ENCODE data around the gene NDUFB3.
"Not testable (repeated sequence)": the region's sequence is repeated elsewhere in the genome, so short reads cannot be mapped to it uniquely, and the experiment has no call there.

The NDUFB3 gene

DNA sequence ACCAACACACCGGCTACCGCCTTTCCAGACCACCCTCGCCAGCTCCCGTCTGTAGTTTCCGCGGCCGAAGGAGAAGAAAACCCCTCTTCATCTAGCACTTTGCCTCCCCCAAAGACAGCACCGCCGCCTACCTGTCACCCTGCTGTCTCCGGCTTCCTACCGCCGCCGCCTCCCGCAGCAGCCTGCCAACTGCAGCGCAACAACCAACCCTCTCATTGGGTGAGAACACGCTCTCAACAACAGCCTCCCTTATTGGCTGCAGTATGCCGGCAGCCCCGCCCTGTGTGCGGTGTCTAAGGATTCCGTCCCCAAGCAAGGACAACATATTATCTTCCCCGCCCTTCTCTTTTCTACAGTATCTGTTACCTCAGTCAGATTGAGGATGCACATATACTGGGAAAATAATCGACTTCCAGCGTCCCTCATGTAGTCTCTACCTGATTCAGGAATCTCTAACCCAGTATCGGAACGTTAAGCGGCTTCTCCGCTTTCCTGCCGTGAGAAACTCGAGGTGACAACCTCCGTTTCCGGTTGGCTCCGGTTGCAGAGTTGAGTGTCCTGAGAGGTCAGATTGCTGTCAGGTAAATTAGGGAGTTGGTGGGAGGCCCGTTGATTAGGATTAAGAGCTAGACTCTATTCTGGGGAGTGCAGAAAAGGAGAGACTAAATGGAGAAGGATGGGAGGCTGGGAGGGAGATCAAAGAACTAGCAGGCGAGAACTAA is at the start of gene NDUFB3, which contains the start of gene HYCC2:
NDUFB3 (plus strand) TSS at position 523 of the 722 bp plus-strand sequence. CDS start 6,882 bp downstream, outside the sequence.
HYCC2 (minus strand) TSS at position 193 of the 722 bp plus-strand sequence. CDS start 47,662 bp downstream, outside the sequence.
- peak; percentile 80 for DNase-seq (ENCODE audit: low read depth)
- peak within 1 kb of the TSS; percentile 95 for H3K4me3 ChIP-seq (ENCODE audit: low read depth, low read length)

DNA sequence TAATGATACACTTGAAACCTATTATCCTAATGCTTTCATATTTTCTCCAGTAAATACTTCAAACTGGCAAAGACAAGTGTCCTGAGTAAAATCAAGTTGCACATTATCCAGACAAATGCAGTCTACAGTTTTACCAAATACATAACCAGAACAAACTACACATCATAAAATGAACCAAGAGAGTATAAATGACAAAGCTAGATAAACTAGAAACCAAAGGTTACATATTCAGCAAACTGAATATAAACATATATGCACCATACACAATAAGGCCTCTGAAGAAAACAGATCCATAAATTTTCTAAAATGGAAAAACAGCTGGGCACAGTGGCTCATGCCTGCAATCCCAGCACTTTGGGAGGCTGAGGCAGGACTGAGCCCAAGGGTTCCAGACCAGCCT is 47.3 kb upstream of the NDUFB3 start:
- DNase-seq (ENCODE audit: low read depth), result no peak
- no peak overlapping the region for H3K4me3 ChIP-seq (ENCODE audit: low read depth, low read length)

DNA sequence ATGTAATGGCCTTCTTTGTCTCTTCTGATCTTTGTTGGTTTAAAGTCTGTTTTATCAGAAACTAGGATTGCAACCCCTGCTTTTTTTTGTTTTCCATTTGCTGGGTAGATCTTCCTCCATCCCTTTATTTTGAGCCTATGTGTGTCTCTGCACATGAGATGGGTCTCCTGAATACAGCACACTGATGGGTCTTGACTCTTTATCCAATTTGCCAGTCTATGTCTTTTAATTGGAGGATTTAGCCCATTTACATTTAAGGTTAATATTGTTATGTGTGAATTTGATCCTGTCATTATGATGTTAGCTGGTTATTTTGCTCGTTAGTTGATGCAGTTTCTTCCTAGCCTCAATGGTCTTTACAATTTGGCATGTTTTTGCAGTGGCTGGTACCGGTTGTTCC is 37.4 kb upstream of the NDUFB3 start:
- not testable (repeated sequence) for H3K4me3 ChIP-seq (ENCODE audit: low read depth, low read length); DNase-seq (ENCODE audit: low read depth)

DNA sequence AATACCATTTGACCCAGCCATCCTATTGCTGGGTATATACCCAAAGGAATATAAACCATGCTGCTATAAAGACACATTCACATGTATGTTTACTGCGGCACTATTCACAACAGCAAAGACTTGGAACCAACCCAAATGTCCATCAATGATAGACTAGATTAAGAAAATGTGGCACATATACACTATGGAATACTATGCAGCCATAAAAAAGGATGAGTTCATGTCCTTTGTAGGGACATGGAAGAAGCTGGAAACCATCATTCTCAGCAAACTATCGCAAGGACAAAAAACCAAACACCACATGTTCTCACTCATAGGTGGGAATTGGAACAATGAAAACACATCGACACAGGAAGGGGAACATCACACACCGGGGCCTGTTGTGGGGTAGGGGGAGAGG is 33.4 kb upstream of the NDUFB3 start:
- H3K4me3 ChIP-seq (ENCODE audit: low read depth, low read length), result not testable (repeated sequence)

DNA sequence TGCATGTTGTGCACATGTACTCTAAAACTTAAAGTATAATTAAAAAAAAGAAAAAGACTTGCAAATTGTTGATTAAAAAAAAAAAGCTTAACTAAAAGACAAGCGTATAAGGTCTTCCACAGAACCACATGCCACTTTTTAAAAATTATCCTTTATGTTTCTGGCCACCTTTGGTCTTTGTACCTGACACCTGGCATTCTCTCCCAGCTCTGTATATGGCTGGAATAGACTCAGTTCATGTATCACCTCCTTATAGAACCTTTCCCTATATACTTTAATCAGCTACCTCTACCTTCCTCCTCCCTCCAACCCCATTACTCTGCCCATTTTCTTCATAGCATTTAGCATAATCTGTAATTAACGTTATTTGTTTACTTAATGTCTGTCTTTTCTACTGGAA is 32.9 kb upstream of the NDUFB3 start:
- DNase-seq (ENCODE audit: low read depth), result no peak
- no peak overlapping the region for H3K4me3 ChIP-seq (ENCODE audit: low read depth, low read length)

More for the DNA sequence above, 33.4 kb upstream of the NDUFB3 start:
- not testable (repeated sequence) for DNase-seq (ENCODE audit: low read depth)

DNA sequence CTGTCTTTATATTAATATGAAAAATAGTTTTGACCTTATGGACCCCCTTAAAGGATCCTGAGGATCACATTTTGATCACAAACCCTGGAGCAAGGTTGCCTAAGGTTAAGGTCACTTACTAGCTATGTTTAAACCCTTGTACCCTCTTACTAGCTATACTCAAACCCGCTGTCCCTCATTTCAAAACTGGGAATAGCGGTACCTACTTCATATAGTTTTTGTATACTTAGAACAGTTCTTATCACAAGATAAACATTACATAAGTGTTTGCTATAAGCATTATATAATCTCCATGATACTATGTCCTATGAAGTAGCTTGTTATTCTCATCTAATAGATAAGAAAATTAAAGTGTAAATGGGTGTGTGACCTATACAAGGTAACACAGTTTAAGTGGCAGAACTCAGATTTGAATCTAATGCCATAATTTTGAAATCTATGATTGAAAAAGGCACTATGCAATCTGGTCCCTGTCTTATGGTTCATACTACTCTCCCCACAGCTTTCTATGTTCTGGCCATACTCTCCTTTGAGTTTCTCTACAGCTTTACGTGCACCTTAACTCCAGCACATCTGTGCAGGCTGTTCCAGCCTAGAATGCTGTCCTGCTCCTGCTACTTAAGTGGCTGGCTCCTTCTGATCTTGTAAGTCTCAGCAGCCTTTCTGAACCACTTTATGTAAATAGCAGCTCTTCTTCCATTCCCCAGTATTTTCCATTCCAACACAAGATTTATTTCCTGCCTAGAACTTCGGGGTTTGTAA is 30.8 kb upstream of the NDUFB3 start:
- H3K4me3 ChIP-seq (ENCODE audit: low read depth, low read length), result no peak overlapping the region
- DNase-seq (ENCODE audit: low read depth), result no peak

DNA sequence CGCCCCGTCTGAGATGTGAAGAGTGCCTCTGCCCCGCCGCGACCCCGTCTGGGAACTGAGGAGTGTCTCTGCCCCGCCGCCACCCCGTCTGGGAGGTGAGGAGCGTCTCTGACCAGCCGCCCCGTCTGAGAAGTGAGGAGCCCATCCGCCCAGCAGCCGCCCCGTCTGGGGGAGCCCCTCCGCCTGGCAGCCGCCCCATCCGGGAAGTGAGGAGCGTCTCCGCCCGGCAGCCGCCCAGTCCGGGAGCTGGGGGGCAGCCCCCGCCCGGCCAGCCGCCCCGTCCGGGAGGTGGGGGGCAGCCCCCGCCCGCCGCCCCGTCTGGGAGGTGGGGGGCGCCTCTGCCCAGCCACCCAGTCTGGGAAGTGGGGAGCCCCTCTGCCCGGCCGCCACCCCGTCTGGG is 29.4 kb upstream of the NDUFB3 start:
- DNase-seq (ENCODE audit: low read depth); H3K4me3 ChIP-seq (ENCODE audit: low read depth, low read length): not testable (repeated sequence)

DNA sequence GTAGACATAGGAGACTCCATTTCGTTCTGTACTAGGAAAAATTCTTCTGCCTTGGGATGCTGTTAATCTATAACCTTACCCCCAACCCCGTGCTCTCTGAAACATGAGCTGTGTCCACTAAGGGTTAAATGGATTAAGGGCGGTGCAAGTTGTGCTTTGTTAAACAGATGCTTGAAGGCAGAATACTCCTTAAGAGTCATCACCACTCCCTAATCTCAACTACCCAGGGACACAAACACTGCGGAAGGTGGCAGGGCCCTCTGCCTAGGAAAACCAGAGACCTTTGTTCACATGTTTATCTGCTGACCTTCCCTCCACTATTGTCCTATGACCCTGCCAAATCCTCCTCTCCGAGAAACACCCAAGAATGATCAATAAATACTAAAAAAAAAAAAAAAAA is 28.8 kb upstream of the NDUFB3 start:
- not testable (repeated sequence) for H3K4me3 ChIP-seq (ENCODE audit: low read depth, low read length); DNase-seq (ENCODE audit: low read depth)

DNA sequence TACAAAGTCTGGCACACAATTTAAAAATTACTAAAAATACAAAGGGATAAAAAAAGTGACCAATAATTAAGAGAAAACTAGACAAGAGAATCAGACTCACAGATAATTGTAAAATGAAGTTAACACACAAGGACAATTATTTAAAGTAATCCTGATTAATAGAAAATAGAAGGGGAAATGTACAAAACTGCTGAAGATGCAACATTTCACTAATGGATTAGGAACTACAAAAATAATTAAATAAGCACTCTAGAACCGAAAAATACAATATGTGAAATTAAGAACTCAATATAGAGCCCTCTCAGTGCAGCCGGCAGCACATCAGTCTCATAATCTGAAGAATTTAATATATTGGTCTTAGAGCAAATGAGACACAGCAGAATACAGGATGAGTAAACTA is 24.9 kb upstream of the NDUFB3 start:
- no peak overlapping the region for H3K4me3 ChIP-seq (ENCODE audit: low read depth, low read length)
- DNase-seq (ENCODE audit: low read depth), result no peak

DNA sequence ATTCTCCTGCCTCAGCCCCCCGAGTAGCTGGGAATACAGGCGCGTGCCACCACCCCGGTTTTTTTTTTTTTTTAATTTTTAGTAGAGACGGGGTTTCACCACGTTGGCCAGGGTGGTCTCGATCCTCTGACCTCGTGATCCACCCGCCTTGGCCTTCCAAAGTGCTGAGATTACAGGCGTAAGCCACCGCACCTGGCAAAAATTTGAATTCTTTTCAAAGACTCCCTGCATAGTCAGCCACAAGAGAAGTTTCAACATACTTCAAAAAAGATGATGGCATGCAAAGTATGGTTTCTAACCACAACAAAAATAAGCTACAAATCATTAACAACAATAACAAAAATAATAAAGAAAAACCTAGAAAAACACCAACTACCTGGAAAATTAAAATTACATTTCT is 22.3 kb upstream of the NDUFB3 start:
- no peak overlapping the region for H3K4me3 ChIP-seq (ENCODE audit: low read depth, low read length)
- no peak for DNase-seq (ENCODE audit: low read depth)

DNA sequence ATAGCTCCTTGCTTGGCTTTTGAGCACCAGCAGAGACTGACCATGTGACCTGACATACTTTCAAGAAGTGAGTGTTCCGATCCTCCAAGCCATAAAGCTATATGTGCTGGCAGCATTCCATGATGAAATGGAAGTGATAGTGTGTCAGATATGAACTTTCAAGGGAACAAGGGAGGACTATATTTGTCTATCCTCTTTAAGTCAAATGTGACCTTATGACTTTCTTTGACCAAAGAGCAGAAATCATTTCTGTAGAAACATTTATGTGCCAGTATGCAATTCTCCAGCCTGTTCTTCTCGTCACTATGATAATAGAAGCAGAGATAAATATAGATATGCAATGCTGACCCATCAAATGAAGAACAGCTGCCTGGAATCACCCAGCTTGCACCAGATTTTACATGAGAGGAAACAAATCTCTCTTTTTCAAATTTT is 14.7 kb upstream of the NDUFB3 start:
- H3K4me3 ChIP-seq (ENCODE audit: low read depth, low read length), result no peak overlapping the region
- DNase-seq (ENCODE audit: low read depth), result no peak

DNA sequence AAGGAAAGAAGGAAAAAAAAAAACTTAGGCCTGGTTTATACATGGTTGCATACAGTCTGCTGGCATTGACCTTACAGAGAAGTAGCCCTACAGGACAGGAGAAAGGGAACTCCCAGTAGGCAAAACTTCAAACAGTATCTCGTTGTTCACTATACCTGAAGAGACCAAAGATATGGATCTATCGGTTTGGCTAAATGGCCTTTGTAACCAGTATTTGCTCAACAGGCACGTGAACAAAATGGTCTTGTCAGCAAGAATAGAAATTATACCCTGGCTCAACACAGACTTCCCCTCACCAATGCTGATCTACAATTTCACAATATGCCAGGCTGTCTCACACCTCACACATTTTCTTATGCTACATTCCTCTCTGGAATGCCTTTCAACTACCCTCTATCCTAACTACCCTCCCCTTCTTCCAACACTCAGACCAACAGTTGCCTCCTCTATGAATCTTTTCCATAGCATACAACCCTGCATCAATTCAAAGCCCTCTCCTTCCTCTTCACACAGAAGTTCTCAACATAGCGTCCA is 14.0 kb upstream of the NDUFB3 start:
- no peak for DNase-seq (ENCODE audit: low read depth)
- no peak overlapping the region for H3K4me3 ChIP-seq (ENCODE audit: low read depth, low read length)

DNA sequence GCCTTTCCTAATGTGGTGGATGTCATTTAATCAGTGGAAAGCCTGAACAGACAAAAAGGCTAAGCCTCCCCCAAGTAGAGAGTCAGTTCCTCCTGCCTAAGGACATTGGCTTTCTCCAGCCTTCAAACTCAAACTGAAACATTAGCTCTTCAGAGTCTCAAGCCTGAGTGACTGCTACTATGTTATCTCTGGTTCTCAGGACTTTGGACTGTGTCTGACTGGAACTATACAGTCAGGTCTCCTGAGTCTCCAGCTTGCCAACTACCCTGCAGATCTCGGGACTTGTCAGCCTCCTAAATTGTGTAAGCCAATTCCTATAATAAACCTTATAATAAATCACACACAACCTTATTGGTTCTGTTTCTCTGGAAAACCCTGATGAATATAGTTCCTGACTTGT is 12.9 kb upstream of the NDUFB3 start:
- no peak overlapping the region for H3K4me3 ChIP-seq (ENCODE audit: low read depth, low read length)
- no peak for DNase-seq (ENCODE audit: low read depth)

DNA sequence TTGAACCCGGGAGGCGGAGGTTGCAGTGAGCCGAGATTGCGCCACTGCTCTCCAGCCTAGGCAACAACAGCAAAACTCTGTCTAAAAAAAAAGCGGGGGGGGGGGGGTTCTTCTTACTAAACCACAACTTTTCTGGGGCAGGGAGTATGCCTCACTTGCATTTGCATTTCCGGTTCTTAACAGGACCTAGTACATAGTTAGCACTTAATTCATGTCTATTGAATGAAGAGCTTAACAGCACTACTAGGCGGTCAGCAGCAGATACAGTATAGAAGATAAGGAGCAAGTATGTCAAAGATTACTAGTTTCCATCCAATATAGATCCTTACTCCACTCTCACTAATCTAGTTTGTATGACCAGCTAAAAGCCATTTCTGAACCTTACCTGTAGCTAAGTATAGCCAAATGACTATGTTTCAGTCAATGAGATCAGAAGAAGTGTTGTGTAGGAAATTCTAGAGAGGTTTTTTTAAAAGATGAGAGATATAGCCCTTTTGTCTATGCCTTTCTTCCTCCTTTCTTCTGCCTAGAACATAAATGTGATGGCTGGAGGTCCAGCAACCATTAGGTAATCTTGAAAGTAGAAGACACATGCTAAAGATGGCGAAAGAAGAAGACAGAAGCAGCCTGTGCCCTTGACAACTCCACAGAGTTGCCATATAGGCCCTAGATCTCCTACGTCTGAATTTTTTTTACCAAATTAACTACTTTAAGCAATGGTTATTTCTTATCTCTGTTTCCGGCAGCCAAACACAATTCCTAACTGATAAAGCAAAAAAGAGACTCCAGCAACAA is 11.6 kb upstream of the NDUFB3 start:
- no peak for DNase-seq (ENCODE audit: low read depth)
- no peak overlapping the region for H3K4me3 ChIP-seq (ENCODE audit: low read depth, low read length)

DNA sequence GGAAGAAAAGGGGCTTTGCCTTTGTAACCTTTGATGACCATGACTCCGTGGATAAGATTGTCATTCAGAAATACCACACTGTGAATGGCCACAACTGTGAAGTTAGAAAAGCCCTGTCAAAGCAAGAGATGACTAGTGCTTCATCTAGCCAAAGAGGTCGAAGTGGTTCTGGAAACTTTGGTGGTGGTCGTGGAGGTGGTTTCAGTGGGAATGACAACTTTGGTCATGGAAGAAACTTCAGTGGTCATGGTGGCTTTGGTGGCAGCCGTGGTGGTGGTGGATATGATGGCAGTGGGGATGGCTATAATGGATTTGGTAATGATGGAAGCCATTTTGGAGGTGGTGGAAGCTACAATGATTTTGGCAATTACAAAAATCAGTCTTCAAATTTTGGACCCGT is 8.3 kb upstream of the NDUFB3 start:
- H3K4me3 ChIP-seq (ENCODE audit: low read depth, low read length); DNase-seq (ENCODE audit: low read depth): not testable (repeated sequence)

DNA sequence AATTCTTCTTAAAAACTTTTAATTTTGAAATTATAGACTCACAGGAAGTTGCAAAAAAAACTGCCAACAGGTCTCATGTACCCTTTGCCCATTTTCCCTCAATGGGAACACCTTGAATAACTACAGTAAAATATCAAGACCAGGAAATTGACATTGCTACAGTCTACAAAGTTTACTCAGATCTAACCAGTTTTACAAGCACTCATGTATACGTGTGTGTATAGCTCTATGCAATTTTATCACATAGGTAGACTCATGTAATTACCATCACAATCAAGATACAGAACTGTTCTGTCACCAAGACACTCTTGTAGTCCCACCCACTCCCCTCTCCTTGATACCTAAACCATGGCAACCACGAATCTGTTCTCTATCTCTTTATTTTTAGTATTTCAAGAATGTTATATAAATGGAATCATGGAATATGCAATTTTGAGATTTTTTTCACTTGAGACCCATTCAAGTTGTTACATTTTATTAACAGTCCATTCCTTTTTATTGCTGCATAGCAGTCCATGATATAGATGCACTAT is 6.9 kb upstream of the NDUFB3 start:
- DNase-seq (ENCODE audit: low read depth), result no peak
- H3K4me3 ChIP-seq (ENCODE audit: low read depth, low read length), result no peak overlapping the region

DNA sequence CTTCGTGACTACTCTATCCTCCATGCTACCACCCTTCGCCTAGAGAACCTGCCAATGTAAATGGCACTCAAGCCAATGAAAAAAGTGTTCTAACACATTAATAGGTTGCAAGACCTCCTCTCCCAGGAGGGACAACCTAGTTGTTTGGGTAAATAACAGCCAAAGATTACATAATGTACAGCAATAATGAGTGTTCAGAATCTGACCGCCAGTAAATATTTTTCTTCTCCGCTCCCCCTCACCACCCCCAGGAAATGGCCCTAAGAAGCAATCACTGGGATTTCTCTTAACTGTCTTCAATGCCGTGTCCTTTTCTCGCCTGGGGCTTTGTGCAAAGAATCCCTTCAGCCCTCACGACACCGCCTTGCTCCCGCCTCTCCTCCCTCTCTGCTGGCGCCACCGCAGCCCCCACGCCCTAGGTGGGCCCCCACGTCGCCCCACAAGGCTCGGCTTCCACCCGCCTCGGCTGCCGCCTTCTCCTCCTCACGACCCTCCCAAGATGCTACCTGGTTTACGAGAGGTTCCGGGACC is 788 bp upstream of the NDUFB3 start:
- DNase-seq (ENCODE audit: low read depth), result no peak
- peak overlapping the region; percentile 95 for H3K4me3 ChIP-seq (ENCODE audit: low read depth, low read length)

DNA sequence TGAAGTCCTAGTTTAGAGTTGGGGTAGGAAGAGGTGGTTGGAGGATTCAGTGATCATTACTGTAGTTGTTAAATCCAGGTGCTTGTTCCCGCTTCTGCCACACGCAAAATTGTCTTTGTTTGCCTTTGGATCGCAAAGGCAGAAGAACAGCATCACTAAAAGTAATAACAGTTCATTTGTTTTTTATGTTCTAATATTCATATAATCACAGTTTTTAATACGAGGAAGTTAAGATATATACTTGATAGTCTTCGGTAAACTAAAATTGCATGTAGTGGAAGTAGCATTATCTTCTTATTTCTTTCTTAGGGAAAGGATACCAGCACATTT is 365 bp downstream of the NDUFB3 start:
- H3K4me3 ChIP-seq (ENCODE audit: low read depth, low read length), result peak overlapping the region; percentile 95
- DNase-seq (ENCODE audit: low read depth), result no peak

DNA sequence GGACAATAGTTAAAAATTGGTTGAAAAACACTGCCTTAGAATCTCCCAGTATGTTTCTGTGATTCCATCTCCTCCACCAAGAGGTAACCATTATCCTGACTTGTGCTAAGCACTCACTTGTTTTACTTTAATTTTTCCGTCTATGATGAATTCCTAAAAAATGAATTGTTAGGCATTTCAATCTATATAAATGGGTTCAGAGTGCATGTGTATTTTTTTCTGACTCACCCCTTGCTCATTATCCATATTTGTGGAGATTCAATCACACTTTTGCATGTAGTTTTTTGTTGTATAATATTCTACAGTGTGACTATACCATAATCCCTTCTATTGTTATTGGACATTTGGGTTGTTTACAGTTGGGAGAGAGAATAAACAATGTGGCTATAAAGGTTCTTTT is 1.3 kb downstream of the NDUFB3 start:
- no peak overlapping the region for H3K4me3 ChIP-seq (ENCODE audit: low read depth, low read length)
- no peak for DNase-seq (ENCODE audit: low read depth)

Data from skeletal muscle cell (primary cell).